LNCaP clone FGC (cell line): ENCODE data around the gene UNC119.
"Not testable (repeated sequence)": the region's sequence is repeated elsewhere in the genome, so short reads cannot be mapped to it uniquely, and the experiment has no call there.

Experiments used
- DNase-seq: peaks from one replicate; pipeline ENCODE4 v3.0.0-alpha.2; 2011; ENCODE audit warnings: low read depth
- H3K4me3 ChIP-seq: 2 replicates; pipeline ENCODE4 v1.5.1; 2011; ENCODE audit warnings: mild to moderate bottlenecking, low read depth, low read length, control low read depth
- CTCF ChIP-seq: IDR thresholded peaks from 2 replicates; pipeline ENCODE4 v1.5.1; 2012; ENCODE audit warnings: mild to moderate bottlenecking; ENCODE audit not compliant: control insufficient read depth, insufficient read depth; ENCODE audit errors: extremely low read depth

Gene UNC119

GRCh38 chr17:28527859-28528258 is 24.6 kb downstream of the UNC119 start:
- TF ChIP-seq CTCF = no peak
- peak; percentile 88 for DNase-seq
- no peak overlapping the region for H3K4me3 ChIP-seq

- H3K4me3 ChIP-seq = no peak overlapping the region
- TF ChIP-seq CTCF = no peak
- no peak for DNase-seq
These were observed 25.2 kb downstream of the UNC119 start for GRCh38 chr17:28527181-28527681.

DNA sequence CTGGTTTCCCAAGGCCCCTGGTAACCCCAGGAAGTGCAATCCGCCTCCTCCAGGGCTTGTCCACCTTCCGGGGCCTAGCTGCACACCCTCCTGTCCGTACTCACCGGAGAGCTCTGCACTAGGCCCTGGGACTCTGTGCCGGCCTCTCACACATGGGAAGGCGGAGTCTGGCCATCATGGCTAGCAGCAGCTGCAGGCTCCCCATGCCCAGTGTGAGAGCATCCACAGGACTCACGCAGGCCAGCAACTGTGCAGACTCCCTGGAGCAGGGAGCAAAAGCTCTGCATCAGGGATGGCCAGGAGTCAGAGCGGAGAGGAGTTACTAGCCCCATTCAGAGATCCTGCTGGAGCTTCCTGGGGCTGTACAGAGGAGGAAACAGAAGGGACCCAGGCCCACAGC is 26.0 kb downstream of the UNC119 start:
- H3K4me3 ChIP-seq = no peak overlapping the region
- no peak for DNase-seq
- TF ChIP-seq CTCF = no peak

GRCh38 chr17:28524476-28525424 is 27.7 kb downstream of the UNC119 start:
- H3K4me3 ChIP-seq = no peak overlapping the region
- no peak for TF ChIP-seq CTCF
- DNase-seq = peak; percentile 83

DNA sequence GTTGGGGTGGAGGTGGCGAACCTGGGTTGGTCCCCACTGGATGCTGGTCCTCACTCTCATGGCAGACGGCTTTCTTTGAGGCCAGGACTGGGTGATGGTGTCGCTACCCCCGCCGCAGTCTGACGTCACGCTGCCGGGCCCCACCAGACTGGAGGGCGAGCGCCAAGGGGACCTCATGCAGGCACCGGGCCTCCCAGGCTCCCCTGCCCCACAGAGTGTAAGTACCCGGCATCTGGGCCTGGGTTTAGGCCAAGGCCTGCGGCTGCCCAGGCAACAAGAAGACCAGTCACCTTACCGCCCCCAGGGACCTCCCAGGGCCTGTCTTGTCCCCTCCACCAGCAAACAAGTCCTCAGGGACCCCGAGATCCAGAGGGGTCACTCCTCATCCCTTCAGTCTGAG is 28.5 kb downstream of the UNC119 start:
- TF ChIP-seq CTCF = no peak
- DNase-seq = no peak
- no peak overlapping the region for H3K4me3 ChIP-seq

DNA sequence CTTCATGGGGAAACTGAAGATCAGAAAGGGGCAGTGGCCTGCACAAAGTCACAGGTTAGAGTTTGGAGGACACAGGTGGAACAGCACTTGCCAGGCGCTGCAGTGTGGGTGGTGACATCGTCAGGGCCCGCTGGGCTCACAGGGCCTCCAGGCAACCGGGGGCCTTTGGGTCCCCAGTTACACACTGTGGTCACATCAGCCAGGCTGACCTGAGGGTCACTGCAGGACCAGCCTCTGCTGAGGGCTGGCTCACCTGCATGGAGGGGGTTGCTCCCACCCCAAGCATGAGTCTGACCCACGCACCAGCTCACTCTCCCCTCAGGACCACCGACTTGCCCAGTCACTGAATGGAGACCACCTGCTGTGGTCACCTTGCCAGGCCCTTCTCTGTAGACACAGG is 29.2 kb downstream of the UNC119 start:
- no peak overlapping the region for H3K4me3 ChIP-seq
- DNase-seq = no peak
- no peak for TF ChIP-seq CTCF

DNA sequence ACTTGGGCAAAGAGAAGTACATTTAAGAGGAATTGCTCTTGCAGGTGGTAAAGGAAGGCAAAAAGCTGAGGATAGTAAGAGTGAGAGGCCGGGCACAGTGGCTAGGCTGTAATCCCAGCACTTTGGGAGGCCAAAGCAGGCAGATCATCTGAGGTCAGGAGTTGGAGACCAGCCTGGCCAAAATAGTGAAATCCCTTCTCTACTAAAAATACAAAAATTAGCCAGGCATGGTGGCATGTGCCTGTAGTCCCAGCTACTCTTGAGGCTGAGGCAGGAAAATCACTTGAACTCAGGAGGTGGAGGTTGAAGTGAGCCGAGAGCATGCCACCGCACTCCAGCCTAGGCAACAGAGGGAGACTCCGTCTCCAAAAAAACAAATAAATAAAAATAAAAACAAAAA is 30.1 kb downstream of the UNC119 start:
- not testable (repeated sequence) for DNase-seq, H3K4me3 ChIP-seq
